ENCODE measurements around the gene EHD1. TPM values are rescaled to one million over a fixed set of nuclear protein-coding genes. Genes with fewer than 3 reads are reported as not detected.

Gene EHD1
- 75.0 and 126 TPM in 2 replicates for total RNA-seq

GRCh38 chr11:64878494-64879243 lies at the start of gene EHD1:
Gene EHD1 (minus strand): TSS chr11:64878621. CDS start chr11:64878464, 157 bp downstream.

GRCh38 chr11:64923944-64924909 lies 45.8 kb upstream of the EHD1 start, which contains the start of gene PPP2R5B:
Gene PPP2R5B (plus strand): TSS chr11:64924689. CDS start chr11:64925735, 1,046 bp downstream.

GRCh38 chr11:64916775-64917662 lies 38.6 kb upstream of the EHD1 start, which contains the start of gene ATG2A:
Gene ATG2A (minus strand): TSS chr11:64917209. CDS start chr11:64917135, 74 bp downstream.

GRCh38 chr11:64844330-64845128 lies 33.9 kb downstream of the EHD1 start, which contains the start of gene CDC42BPG:
Gene CDC42BPG (minus strand): TSS chr11:64844653. CDS start chr11:64844569, 84 bp downstream.

GRCh38 chr11:64810271-64810890 lies 68.0 kb downstream of the EHD1 start, which contains the start of gene MEN1:
Gene MEN1 (minus strand): TSS chr11:64810551. CDS start chr11:64810109, 442 bp downstream.

GRCh38 chr11:64803158-64803845 lies 75.1 kb downstream of the EHD1 start, which contains the start of gene MAP4K2:
Gene MAP4K2 (minus strand): TSS chr11:64803214. CDS start chr11:64803149, 65 bp downstream.

Other genes starting within 250 kb of the EHD1 start
- 7.5 and 23.1 TPM in 2 replicates for gene NRXN2, start 155.4 kb downstream of the EHD1 start, total RNA-seq
- 2.0 TPM in 1 of 2 replicates, not detected in the other for gene RASGRP2, start 134.5 kb downstream of the EHD1 start, total RNA-seq
- gene PYGM, start 118.6 kb downstream of the EHD1 start, total RNA-seq, result 1.7 and 6.8 TPM in 2 replicates
- gene SF1, start 100.1 kb downstream of the EHD1 start, total RNA-seq, result 56.4 and 65.0 TPM in 2 replicates
- 6.2 and 11.1 TPM in 2 replicates for gene MAP4K2, start 75.4 kb downstream of the EHD1 start, total RNA-seq
- 9.9 and 14.6 TPM in 2 replicates for gene MEN1, start 68.1 kb downstream of the EHD1 start, total RNA-seq
- 0.19 and 1.1 TPM in 2 replicates for gene CDC42BPG, start 34.0 kb downstream of the EHD1 start, total RNA-seq
- gene ATG2A, start 38.6 kb upstream of the EHD1 start, total RNA-seq, result 10.9 and 19.7 TPM in 2 replicates
- 12.7 and 30.4 TPM in 2 replicates for gene PPP2R5B, start 46.1 kb upstream of the EHD1 start, total RNA-seq
- not detected in 2 replicates for gene GPHA2, start 57.3 kb upstream of the EHD1 start, total RNA-seq
- not detected in 2 replicates for gene MAJIN, start 93.5 kb upstream of the EHD1 start, total RNA-seq
- 0.28 and 0.77 TPM in 2 replicates for gene BATF2, start 118.3 kb upstream of the EHD1 start, total RNA-seq
- gene ARL2, start 135.5 kb upstream of the EHD1 start, total RNA-seq, result 58.5 and 94.1 TPM in 2 replicates
- gene SNX15, start 148.8 kb upstream of the EHD1 start, total RNA-seq, result 7.9 and 8.4 TPM in 2 replicates
- 8.2 and 18.6 TPM in 2 replicates for gene SAC3D1, start 162.6 kb upstream of the EHD1 start, total RNA-seq
- gene NAALADL1, start 179.9 kb upstream of the EHD1 start, total RNA-seq, result 16.9 and 21.4 TPM in 2 replicates
- 1.1 and 13.4 TPM in 2 replicates for gene CDCA5, start 205.4 kb upstream of the EHD1 start, total RNA-seq
- 23.4 and 36.8 TPM in 2 replicates for gene ZFPL1, start 205.6 kb upstream of the EHD1 start, total RNA-seq
- gene VPS51, start 217.6 kb upstream of the EHD1 start, total RNA-seq, result 120 and 121 TPM in 2 replicates
- 8.6 and 14.7 TPM in 2 replicates for gene TM7SF2, start 233.3 kb upstream of the EHD1 start, total RNA-seq
- 8.2 and 14.8 TPM in 2 replicates for gene ZNHIT2, start 239.1 kb upstream of the EHD1 start, total RNA-seq
- gene FAU, start 243.5 kb upstream of the EHD1 start, total RNA-seq, result 204 and 252 TPM in 2 replicates
- gene MRPL49, start 243.7 kb upstream of the EHD1 start, total RNA-seq, result 52.9 and 54.7 TPM in 2 replicates

Data from regular cardiac myocyte (primary cell).